IMR-90 (cell line): ENCODE measurements around the gene UQCRFS1.

Experiments used
- POLR2A ChIP-seq: IDR thresholded peaks from 2 replicates; pipeline ENCODE4 v1.6.1; 2012; ENCODE audit warnings: mild to moderate bottlenecking, low read depth, low read length
- TF ChIP-seq, protein P1 (sequence below): conservative IDR thresholded peaks from 2 replicates; pipeline ENCODE4 v1.5.1; 2012; ENCODE audit warnings: mild to moderate bottlenecking, low read depth, low read length, improper control_type of control experiment

DNA sequence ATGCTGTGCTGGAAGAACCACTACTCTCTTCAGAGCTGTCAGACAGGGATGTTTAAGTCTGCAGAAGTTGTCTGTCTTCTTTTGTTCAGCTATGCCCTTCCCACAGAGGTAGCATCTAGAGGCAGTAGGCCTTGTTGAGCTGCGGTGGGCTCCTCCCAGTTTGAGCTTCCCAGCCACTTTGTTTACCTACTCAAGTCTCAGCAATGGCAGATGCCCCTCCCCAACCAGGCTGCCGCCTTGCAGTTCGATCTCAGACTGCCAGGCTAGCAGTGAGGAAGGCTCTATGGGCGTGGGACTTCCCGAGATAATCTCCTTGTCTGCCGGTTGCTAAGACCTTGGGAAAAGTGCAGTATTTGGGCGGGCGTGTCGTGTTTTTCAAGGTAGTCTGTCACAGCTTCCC, 42.1 kb upstream of the UQCRFS1 start:
- TF ChIP-seq, protein P1, sequence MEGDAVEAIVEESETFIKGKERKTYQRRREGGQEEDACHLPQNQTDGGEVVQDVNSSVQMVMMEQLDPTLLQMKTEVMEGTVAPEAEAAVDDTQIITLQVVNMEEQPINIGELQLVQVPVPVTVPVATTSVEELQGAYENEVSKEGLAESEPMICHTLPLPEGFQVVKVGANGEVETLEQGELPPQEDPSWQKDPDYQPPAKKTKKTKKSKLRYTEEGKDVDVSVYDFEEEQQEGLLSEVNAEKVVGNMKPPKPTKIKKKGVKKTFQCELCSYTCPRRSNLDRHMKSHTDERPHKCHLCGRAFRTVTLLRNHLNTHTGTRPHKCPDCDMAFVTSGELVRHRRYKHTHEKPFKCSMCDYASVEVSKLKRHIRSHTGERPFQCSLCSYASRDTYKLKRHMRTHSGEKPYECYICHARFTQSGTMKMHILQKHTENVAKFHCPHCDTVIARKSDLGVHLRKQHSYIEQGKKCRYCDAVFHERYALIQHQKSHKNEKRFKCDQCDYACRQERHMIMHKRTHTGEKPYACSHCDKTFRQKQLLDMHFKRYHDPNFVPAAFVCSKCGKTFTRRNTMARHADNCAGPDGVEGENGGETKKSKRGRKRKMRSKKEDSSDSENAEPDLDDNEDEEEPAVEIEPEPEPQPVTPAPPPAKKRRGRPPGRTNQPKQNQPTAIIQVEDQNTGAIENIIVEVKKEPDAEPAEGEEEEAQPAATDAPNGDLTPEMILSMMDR: no peak
- no peak for TF ChIP-seq POLR2A
